GM10847 (cell line): ENCODE results near the gene CAB39L.
A peak's percentile ranks its signal among the peaks of the same experiment; 100 is the strongest.

Source experiments
- POLR2A ChIP-seq: IDR thresholded peaks from 2 replicates; pipeline ENCODE4 v1.6.1; 2011; ENCODE audit not compliant: insufficient read length; ENCODE audit errors: extremely low read depth

Gene CAB39L

GRCh38 chr13:49443704-49444523 is at the start of gene CAB39L, which contains the start of gene SETDB2:
Gene CAB39L (minus strand): TSS chr13:49444064. CDS start chr13:49382910, 61,154 bp downstream.
Gene SETDB2 (plus strand): TSS chr13:49444274. CDS start chr13:49451894, 7,620 bp downstream.
- peak; percentile 86 for TF ChIP-seq POLR2A

DNA sequence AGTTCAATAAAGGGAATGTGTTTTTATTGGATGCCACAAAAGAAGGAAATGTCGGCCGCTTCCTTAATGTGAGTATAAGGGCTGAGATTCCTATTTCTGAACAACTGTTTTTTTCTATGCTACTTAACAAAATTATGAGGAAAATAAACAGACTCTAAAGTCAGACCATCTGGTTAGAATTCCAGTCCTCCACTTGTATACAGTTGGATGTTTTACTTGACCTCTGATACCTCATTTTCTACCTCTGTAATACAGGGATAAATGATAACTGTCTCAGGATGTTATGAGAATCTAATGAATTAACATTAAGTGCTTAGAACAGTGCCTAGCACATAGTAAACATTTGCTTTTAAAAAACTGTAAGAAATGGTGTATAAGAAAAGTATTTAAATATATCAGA is 44.7 kb upstream of the CAB39L start:
- no peak for TF ChIP-seq POLR2A

- TF ChIP-seq POLR2A: no peak
Observed at GRCh38 chr13:49481788-49482187, 37.9 kb upstream of the CAB39L start.

DNA sequence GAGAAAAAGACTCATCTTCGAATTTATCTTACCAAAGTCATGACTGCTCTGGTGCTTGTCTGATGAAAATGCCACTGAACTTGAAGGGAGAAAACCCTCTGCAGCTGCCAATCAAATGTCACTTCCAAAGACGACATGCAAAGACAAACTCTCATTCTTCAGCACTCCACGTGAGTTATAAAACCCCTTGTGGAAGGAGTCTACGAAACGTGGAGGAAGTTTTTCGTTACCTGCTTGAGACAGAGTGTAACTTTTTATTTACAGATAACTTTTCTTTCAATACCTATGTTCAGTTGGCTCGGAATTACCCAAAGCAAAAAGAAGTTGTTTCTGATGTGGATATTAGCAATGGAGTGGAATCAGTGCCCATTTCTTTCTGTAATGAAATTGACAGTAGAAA is 32.7 kb upstream of the CAB39L start:
- no peak for TF ChIP-seq POLR2A

GRCh38 chr13:49472186-49472585 is 28.3 kb upstream of the CAB39L start:
- no peak for TF ChIP-seq POLR2A

GRCh38 chr13:49466292-49466838 is 22.5 kb upstream of the CAB39L start:
- no peak for TF ChIP-seq POLR2A

- no peak for TF ChIP-seq POLR2A
Observed at GRCh38 chr13:49464621-49465325, 20.9 kb upstream of the CAB39L start.

GRCh38 chr13:49464085-49464484 is 20.2 kb upstream of the CAB39L start:
- TF ChIP-seq POLR2A: no peak

- no peak for TF ChIP-seq POLR2A
Observed at GRCh38 chr13:49459580-49459979, 15.7 kb upstream of the CAB39L start.

DNA sequence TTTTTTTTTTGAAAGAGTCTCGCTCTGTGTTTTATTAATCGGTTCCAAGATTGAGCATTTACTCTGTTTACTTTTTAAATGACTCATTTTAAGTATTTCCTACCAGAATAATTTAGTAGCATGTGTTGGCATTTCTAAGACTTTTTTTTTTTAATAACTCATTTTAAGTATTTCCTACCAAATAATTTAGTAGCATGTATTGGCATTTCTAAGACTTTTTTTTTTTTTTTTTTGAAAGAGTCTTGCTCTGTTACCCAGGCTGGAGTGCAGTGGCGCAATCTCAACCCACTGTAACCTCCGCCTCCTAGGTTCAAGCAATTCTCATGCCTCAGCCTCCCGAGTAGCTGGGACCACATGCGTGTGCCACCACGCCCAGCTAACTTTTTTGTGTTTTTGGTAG is 13.4 kb upstream of the CAB39L start:
- no peak for TF ChIP-seq POLR2A

GRCh38 chr13:49456156-49456555 is 12.3 kb upstream of the CAB39L start:
- no peak for TF ChIP-seq POLR2A

DNA sequence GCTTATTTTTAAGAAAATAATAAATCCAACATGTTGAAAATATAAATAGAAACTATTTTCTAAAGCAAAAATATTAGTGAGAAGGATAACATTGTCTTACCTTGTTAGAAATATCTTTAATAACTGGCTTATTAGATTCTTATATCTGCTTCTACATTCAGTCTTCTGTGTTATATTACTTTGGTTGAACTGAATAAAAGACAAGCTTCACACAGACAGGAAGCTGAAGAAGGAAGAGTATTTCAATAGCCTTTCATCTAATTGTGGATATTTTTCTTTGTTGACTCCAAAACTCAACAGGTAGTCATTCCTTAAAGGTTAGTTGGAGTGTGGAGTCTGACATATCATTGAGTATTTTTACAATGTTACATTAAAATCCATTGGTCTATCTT is 11.1 kb upstream of the CAB39L start:
- TF ChIP-seq POLR2A: no peak

DNA sequence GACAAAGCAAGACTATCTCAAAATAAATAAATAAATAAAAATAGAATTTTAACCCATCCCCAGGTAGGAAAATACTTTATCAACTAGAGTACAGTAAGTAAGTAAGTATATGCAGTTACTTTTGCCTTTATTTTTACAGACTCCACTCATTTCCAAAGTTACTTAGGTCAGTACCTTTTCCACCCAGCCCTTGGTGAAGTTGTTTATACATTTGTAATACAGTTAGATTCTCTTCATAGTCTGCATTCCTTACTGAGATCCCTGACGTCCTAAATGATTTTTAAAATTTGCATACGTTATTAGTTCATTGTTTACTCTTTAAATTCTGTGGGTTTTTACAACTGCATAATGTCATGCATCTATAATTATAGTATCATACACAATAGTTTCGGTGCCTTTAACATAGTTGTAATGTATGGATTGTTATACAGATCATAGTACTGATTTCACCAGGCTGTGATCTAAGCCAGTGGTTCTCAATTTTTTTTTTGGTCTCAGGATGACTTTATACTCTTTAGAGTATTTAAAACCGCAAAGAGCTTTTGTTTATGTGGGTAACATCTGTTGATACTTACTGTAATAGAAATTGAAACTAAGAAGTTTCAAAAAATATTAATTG is 10.6 kb upstream of the CAB39L start:
- no peak for TF ChIP-seq POLR2A

DNA sequence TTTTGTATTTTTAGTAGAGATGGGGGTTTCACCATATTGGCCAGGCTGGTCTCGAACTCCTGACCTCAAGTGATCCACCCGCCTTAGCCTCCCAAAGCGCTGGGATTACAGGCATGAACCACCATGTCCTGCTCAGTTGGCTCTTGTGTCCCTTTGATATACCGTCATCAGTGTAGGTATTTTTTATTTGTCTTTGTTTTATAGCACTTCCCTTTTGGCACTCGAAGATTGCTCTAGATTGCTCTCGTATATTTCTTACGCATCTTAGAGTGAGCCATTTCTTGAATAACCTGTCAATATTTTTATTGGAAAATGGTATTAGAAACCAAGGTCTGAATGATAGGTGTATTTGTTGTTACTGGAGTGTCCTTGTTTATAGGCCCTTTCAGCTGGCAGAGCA is 9.6 kb upstream of the CAB39L start:
- no peak for TF ChIP-seq POLR2A

GRCh38 chr13:49452725-49453457 is 9.0 kb upstream of the CAB39L start:
- no peak for TF ChIP-seq POLR2A
